Muscle of leg (tissue), 11 donors: Measurements from ENCODE around the gene SCNN1B. TPM values are rescaled to one million over a fixed set of nuclear protein-coding genes. Genes with fewer than 3 reads are reported as not detected.
"Not testable (repeated sequence)": the region's sequence is repeated elsewhere in the genome, so short reads cannot be mapped to it uniquely, and the experiment has no call there.

Experiments used
- DNase-seq: peaks from one replicate; pipeline ENCODE4 v3.0.0; 2013
- H3K27ac ChIP-seq: one replicate; pipeline ENCODE4 v1.5.1; 2013; ENCODE audit warnings: mild to moderate bottlenecking, low read length, control low read depth
- H3K27me3 ChIP-seq: one replicate; pipeline ENCODE4 v1.6.1; 2013; ENCODE audit warnings: low read length; ENCODE audit not compliant: control insufficient read depth, insufficient read depth
- H3K36me3 ChIP-seq: one replicate; pipeline ENCODE4 v1.6.1; 2013; ENCODE audit warnings: low read length; ENCODE audit not compliant: control insufficient read depth, insufficient read depth
- H3K4me1 ChIP-seq: one replicate; pipeline ENCODE4 v1.6.1; 2013; ENCODE audit warnings: low read length; ENCODE audit not compliant: control insufficient read depth, insufficient read depth
- H3K4me3 ChIP-seq: one replicate; pipeline ENCODE4 v1.5.1; 2013; ENCODE audit warnings: low read length, control low read depth
- H3K9me3 ChIP-seq: replicated peaks from 2 replicates; pipeline ENCODE4 v1.6.1; 2013; ENCODE audit warnings: low read depth, low read length; ENCODE audit not compliant: control insufficient read depth
- WGBS: methylation state at CpG from one replicate; pipeline ENCODE4 v1.1.5; 2013; ENCODE audit warnings: missing lambda C conversion rate; ENCODE audit not compliant: insufficient coverage; 5-methylcytosine and 5-hydroxymethylcytosine counted together
- polyA plus RNA-seq, 8 donors: library from polyadenylated mRNA; unstranded; fragments of 120-200 nt; gene quantifications; one replicate each; pipeline versions ENCODE4 v1.2.1 to v1.2.3, GENCODE V29; 2013; ENCODE audit warnings: inconsistent platforms in 1 of 8, low replicate concordance in 1 of 8; ENCODE audit not compliant: insufficient read length in 8 of 8, insufficient read depth in 1 of 8
- total RNA-seq: library from RNA; stranded (reverse); fragments of 120-200 nt; gene quantifications from one replicate; pipeline ENCODE4 v1.2.4, GENCODE V29; 2013

Gene SCNN1B
- total and polyA plus RNA-seq, 9 donors, result 0.04 to 0.68 (median 0.16) TPM; not detected in 3

DNA sequence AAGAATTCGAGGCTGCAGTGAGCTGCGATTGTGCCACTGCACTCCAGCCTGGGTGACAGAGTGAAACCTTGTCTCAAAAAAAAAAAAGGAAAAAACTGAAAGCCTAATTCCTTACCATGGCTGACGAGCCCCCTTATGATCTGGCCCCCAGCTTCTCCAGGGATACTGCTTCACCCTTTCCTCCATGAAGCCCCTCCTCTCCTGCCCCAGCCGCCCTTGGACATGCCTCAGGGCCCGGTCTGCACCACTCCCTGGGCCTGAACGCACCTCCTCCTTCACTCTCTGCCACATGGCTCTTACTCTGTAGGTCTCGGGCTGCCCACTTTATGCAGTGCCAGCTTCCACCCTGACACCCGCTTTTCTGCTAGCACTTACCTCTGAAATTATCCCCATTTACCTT, 85.6 kb downstream of the SCNN1B start:
- Histone ChIP-seq H3K4me3 (no peak overlapping the region), H3K9me3 (no peaks in the 10 kb centered on the region), H3K27ac (no peak overlapping the region), H3K4me1 (peaks cover 8% of the 10 kb centered on the region), H3K36me3 (peaks cover 40% of the 10 kb centered on the region), H3K27me3 (no peaks in the 10 kb centered on the region)
- 83% methylated on average over 7 of the region's 8 CpGs for WGBS
- DNase-seq, result no peak

DNA sequence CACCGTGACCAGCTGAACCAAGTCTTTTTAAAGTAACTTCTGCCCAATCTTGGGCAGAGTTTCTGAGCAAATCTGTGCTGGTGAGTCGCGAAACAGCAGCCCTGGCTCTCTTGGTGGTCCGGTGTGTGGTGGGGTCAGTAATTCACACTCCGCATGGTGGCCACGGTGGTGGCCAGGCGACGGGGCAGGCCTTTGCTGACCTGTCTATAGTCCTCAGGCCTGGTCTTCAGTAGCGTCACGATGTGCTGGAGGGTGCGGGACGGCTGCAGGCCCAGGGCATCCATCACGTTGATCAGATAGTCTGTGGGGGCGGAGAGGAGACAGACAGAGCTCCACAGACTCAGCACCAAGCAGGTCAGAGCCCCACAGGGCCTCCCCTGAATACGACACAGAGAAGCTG, 86.7 kb downstream of the SCNN1B start:
- 85% methylated on average over 14 of the region's 15 CpGs for WGBS
- Histone ChIP-seq H3K9me3 (no peaks in the 10 kb centered on the region), H3K36me3 (peaks cover 40% of the 10 kb centered on the region), H3K27ac (no peak overlapping the region), H3K4me1 (peaks cover 13% of the 10 kb centered on the region), H3K27me3 (no peaks in the 10 kb centered on the region), H3K4me3 (no peak overlapping the region)
- DNase-seq, result no peak

GRCh38 chr16:23389201-23389600, 87.1 kb downstream of the SCNN1B start:
- peaks cover 13% of the 10 kb centered on the region for H3K4me1 ChIP-seq
- WGBS, result 86% methylated on average over 5 of the region's 5 CpGs

GRCh38 chr16:23389936-23390335, 87.8 kb downstream of the SCNN1B start:
- H3K9me3 ChIP-seq, DNase-seq, H3K4me3 ChIP-seq, H3K27ac ChIP-seq, H3K27me3 ChIP-seq: not testable (repeated sequence)
- 100% methylated on average over 5 of the region's 8 CpGs for WGBS
- H3K36me3 ChIP-seq, result peaks cover 40% of the 10 kb centered on the region
- peaks cover 13% of the 10 kb centered on the region for H3K4me1 ChIP-seq

More at GRCh38 chr16:23389201-23389600, 87.1 kb downstream of the SCNN1B start:
- Histone ChIP-seq H3K36me3 (peaks cover 40% of the 10 kb centered on the region), H3K4me3 (no peak overlapping the region), H3K27ac (no peak overlapping the region), H3K27me3 (no peaks in the 10 kb centered on the region), H3K9me3 (no peaks in the 10 kb centered on the region)
- DNase-seq, result no peak

- Histone ChIP-seq H3K9me3 (no peaks in the 10 kb centered on the region), H3K36me3 (peaks cover 55% of the 10 kb centered on the region), H3K4me3 (no peak overlapping the region), H3K27ac (no peak overlapping the region), H3K27me3 (no peaks in the 10 kb centered on the region), H3K4me1 (peaks cover 13% of the 10 kb centered on the region)
- WGBS, result 89% methylated on average over 15 of the region's 17 CpGs
- no peak for DNase-seq
Observed at GRCh38 chr16:23391381-23392222, 89.5 kb downstream of the SCNN1B start.

GRCh38 chr16:23392223-23392600, 90.1 kb downstream of the SCNN1B start:
- no peaks in the 10 kb centered on the region for H3K27me3 ChIP-seq
- H3K4me3 ChIP-seq, result no peak overlapping the region
- H3K27ac ChIP-seq, result no peak overlapping the region
- peaks cover 62% of the 10 kb centered on the region for H3K36me3 ChIP-seq
- no peaks in the 10 kb centered on the region for H3K9me3 ChIP-seq
- no peak for DNase-seq
- WGBS, result 96% methylated on average over 6 of the region's 6 CpGs
- H3K4me1 ChIP-seq, result peaks cover 13% of the 10 kb centered on the region

- Histone ChIP-seq H3K27ac (no peak overlapping the region), H3K36me3 (peaks cover 61% of the 10 kb centered on the region), H3K9me3 (no peaks in the 10 kb centered on the region), H3K4me3 (no peak overlapping the region), H3K4me1 (peaks cover 31% of the 10 kb centered on the region), H3K27me3 (no peaks in the 10 kb centered on the region)
- no CpG with 5 or more reads among the region's 4 CpGs for WGBS
- no peak for DNase-seq
Observed at GRCh38 chr16:23394141-23394831, 92.2 kb downstream of the SCNN1B start.

- no peaks in the 10 kb centered on the region for H3K27me3 ChIP-seq
- no peak overlapping the region for H3K27ac ChIP-seq
- H3K4me1 ChIP-seq, result peaks cover 44% of the 10 kb centered on the region
- DNase-seq, result no peak
- H3K9me3 ChIP-seq, result no peaks in the 10 kb centered on the region
- WGBS, result 88% methylated on average over 2 of the region's 6 CpGs
- H3K36me3 ChIP-seq, result peaks cover 50% of the 10 kb centered on the region
- H3K4me3 ChIP-seq, result no peak overlapping the region
Observed at GRCh38 chr16:23395732-23396131, 93.6 kb downstream of the SCNN1B start.

GRCh38 chr16:23397464-23397863, 95.4 kb downstream of the SCNN1B start:
- peaks cover 36% of the 10 kb centered on the region for H3K4me1 ChIP-seq
- H3K4me3 ChIP-seq, result no peak overlapping the region
- no peak for DNase-seq
- WGBS, result no CpG with 5 or more reads among the region's 2 CpGs
- H3K27me3 ChIP-seq, result no peaks in the 10 kb centered on the region
- no peaks in the 10 kb centered on the region for H3K9me3 ChIP-seq
- peaks cover 38% of the 10 kb centered on the region for H3K36me3 ChIP-seq
- H3K27ac ChIP-seq, result no peak overlapping the region

GRCh38 chr16:23398987-23399805, 97.1 kb downstream of the SCNN1B start:
- Histone ChIP-seq H3K4me1 (peaks cover 42% of the 10 kb centered on the region), H3K27ac (peak overlapping the region; percentile 83), H3K27me3 (no peaks in the 10 kb centered on the region), H3K9me3 (no peaks in the 10 kb centered on the region), H3K36me3 (peaks cover 47% of the 10 kb centered on the region), H3K4me3 (no peak overlapping the region)
- DNase-seq, result peak; percentile 93
- 24% methylated on average over 9 of the region's 17 CpGs for WGBS
